HepG2 (cell line): Measurements from ENCODE around the gene NOTUM. TPM values are rescaled to one million over a fixed set of nuclear protein-coding genes. Genes with fewer than 3 reads are reported as not detected.
A peak's percentile ranks its signal among the peaks of the same experiment; 100 is the strongest.

Experiments
- FLYWCH1 ChIP-seq: sonication (generic); formaldehyde crosslinking; IDR thresholded peaks from 2 replicates; pipeline ENCODE4 v1.8.1; 2023; ENCODE audit warnings: mild to moderate bottlenecking, missing genetic modification reagents
- FOXK2 ChIP-seq: fragments of 450-650 bp; IDR thresholded peaks from 2 replicates; pipeline ENCODE4 v1.6.1; 2016
- KLF11 ChIP-seq: IDR thresholded peaks from 2 replicates; pipeline ENCODE4 v1.6.1; 2016; ENCODE audit warnings: missing compliant biosample characterization
- MEIS1 ChIP-seq: sonication (generic); formaldehyde crosslinking; IDR thresholded peaks from 2 replicates; pipeline ENCODE4 v1.9.0; 2021; ENCODE audit warnings: mild to moderate bottlenecking, missing genetic modification reagents, moderate library complexity, borderline replicate concordance
- MLLT10 ChIP-seq: sonication (generic); formaldehyde crosslinking; IDR thresholded peaks from 2 replicates; pipeline ENCODE4 v1.4.0; 2020; ENCODE audit warnings: missing genetic modification reagents
- RAD51 ChIP-seq: fragments of 450-650 bp; IDR thresholded peaks from 2 replicates; pipeline ENCODE4 v1.6.1; 2016; ENCODE audit warnings: borderline replicate concordance
- SMAD1 ChIP-seq: sonication (generic); formaldehyde crosslinking; IDR thresholded peaks from 2 replicates; pipeline ENCODE4 v1.4.0; 2020; ENCODE audit warnings: missing genetic modification reagents, low read depth, mild to moderate bottlenecking, borderline replicate concordance
- SMARCC2 ChIP-seq: fragments of 450-650 bp; IDR thresholded peaks from 2 replicates; pipeline ENCODE4 v1.6.1; 2017; ENCODE audit warnings: antibody characterized with exemption, mild to moderate bottlenecking
- SOX13 ChIP-seq, 3 experiments: fragments of 450-650 bp in 1 of 3; sonication (generic) in 1 of 3; formaldehyde crosslinking in 1 of 3; IDR thresholded peaks in 2 of 3; conservative IDR thresholded peaks in 1 of 3; 2 replicates each; pipeline versions ENCODE4 v1.5.0 to v1.6.1; 2016 to 2020; ENCODE audit warnings: antibody characterized with exemption in 1 of 3, mild to moderate bottlenecking in 1 of 3, missing compliant biosample characterization in 1 of 3, missing genetic modification reagents in 1 of 3, moderate library complexity in 1 of 3
- TCF7 ChIP-seq: sonication (generic); IDR thresholded peaks from 2 replicates; pipeline ENCODE4 v1.6.1; 2016; ENCODE audit warnings: antibody characterized with exemption, low read depth
- ZKSCAN1 ChIP-seq: fragments of 150-350 bp; IDR thresholded peaks from 2 replicates; pipeline ENCODE4 v1.6.1; 2014; ENCODE audit warnings: low read length
- ZNF142 ChIP-seq: sonication (generic); formaldehyde crosslinking; IDR thresholded peaks from 2 replicates; pipeline ENCODE4 v1.4.0; 2020; ENCODE audit warnings: missing genetic modification reagents
- ZNF20 ChIP-seq: sonication (generic); formaldehyde crosslinking; IDR thresholded peaks from 2 replicates; pipeline ENCODE4 v1.4.0; 2020; ENCODE audit warnings: mild to moderate bottlenecking, moderate library complexity, missing genetic modification reagents
- ZNF225 ChIP-seq: sonication (generic); formaldehyde crosslinking; IDR thresholded peaks from 2 replicates; pipeline ENCODE4 v1.4.0; 2020; ENCODE audit warnings: mild to moderate bottlenecking, missing genetic modification reagents
- polyA plus RNA-seq, 8 experiments: library from polyadenylated mRNA; depleted of rRNA in 3 of 8; stranded (reverse) in 7 of 8; unstranded in 1 of 8; fragments of >200 nt; fragmentation: Illumina TruSeq in 4 of 8; extraction: Trizol in 4 of 8; gene quantifications; 2 replicates each; pipeline versions ENCODE4 v1.2.1 to v1.2.3, GENCODE V29; 2011 to 2016; ENCODE audit warnings: low read depth in 4 of 8, missing spikeins in 1 of 8, mixed read lengths in 1 of 8; ENCODE audit not compliant: insufficient read depth in 1 of 8
- total RNA-seq, 5 experiments: library from RNA; depleted of rRNA; stranded (reverse); fragments of >200 nt; fragmentation: Illumina TruSeq; extraction: Trizol; gene quantifications; 2 replicates each; pipeline ENCODE4 v1.2.3, GENCODE V29; 2016; ENCODE audit warnings: low read depth in 1 of 5
- TF ChIP-seq, protein P1 (sequence below): sonication (generic); formaldehyde crosslinking; IDR thresholded peaks from 2 replicates; pipeline ENCODE4 v1.8.1; 2023; ENCODE audit warnings: mild to moderate bottlenecking, missing genetic modification reagents
- TF ChIP-seq, protein P2 (sequence below): sonication (generic); formaldehyde crosslinking; IDR thresholded peaks from 2 replicates; pipeline ENCODE4 v1.4.0; 2020; ENCODE audit warnings: missing genetic modification reagents, borderline replicate concordance
- TF ChIP-seq, protein P3 (sequence below): IDR thresholded peaks from 2 replicates; pipeline ENCODE4 v1.6.1; 2016; ENCODE audit warnings: low read depth

The NOTUM gene
- total and polyA plus RNA-seq, 2 of the 13 experiments (the other 11 are each of a cell fraction or from before 2014, with no cell fraction given), result 150 to 160 TPM

- TF ChIP-seq SOX13 (IDR thresholded peaks at IDR 0.05) (no peak), SOX13 (CRISPR knock-in tag; conservative IDR thresholded peaks at IDR 0.05 in 1 of 2, IDR thresholded peaks at IDR 0.05 in 1 of 2) (no peak; a peak in 1 of 4 replicates), MEIS1 (CRISPR knock-in tag) (no peak), ZNF20 (CRISPR knock-in tag) (no peak), ZKSCAN1 (no peak; the same call in 1 of the 2 replicates), ZNF142 (peak; percentile 52; the same call in 1 of the 2 replicates), SMARCC2 (no peak), KLF11 (CRISPR knock-in tag) (peak; percentile 38), MLLT10 (CRISPR knock-in tag) (no peak; the same call in 1 of the 2 replicates), FOXK2 (no peak), SMAD1 (CRISPR knock-in tag) (peak; percentile 86; the same call in 1 of the 2 replicates), FLYWCH1 (CRISPR knock-in tag) (no peak), ZNF225 (CRISPR knock-in tag) (peak; percentile 86; the same call in 1 of the 2 replicates), RAD51 (no peak), TCF7 (no peak)
- TF ChIP-seq, protein P1, sequence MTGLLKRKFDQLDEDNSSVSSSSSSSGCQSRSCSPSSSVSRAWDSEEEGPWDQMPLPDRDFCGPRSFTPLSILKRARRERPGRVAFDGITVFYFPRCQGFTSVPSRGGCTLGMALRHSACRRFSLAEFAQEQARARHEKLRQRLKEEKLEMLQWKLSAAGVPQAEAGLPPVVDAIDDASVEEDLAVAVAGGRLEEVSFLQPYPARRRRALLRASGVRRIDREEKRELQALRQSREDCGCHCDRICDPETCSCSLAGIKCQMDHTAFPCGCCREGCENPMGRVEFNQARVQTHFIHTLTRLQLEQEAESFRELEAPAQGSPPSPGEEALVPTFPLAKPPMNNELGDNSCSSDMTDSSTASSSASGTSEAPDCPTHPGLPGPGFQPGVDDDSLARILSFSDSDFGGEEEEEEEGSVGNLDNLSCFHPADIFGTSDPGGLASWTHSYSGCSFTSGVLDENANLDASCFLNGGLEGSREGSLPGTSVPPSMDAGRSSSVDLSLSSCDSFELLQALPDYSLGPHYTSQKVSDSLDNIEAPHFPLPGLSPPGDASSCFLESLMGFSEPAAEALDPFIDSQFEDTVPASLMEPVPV (CRISPR knock-in tag), result no peak
- TF ChIP-seq, protein P2, sequence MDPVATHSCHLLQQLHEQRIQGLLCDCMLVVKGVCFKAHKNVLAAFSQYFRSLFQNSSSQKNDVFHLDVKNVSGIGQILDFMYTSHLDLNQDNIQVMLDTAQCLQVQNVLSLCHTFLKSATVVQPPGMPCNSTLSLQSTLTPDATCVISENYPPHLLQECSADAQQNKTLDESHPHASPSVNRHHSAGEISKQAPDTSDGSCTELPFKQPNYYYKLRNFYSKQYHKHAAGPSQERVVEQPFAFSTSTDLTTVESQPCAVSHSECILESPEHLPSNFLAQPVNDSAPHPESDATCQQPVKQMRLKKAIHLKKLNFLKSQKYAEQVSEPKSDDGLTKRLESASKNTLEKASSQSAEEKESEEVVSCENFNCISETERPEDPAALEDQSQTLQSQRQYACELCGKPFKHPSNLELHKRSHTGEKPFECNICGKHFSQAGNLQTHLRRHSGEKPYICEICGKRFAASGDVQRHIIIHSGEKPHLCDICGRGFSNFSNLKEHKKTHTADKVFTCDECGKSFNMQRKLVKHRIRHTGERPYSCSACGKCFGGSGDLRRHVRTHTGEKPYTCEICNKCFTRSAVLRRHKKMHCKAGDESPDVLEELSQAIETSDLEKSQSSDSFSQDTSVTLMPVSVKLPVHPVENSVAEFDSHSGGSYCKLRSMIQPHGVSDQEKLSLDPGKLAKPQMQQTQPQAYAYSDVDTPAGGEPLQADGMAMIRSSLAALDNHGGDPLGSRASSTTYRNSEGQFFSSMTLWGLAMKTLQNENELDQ, result no peak
- TF ChIP-seq, protein P3, sequence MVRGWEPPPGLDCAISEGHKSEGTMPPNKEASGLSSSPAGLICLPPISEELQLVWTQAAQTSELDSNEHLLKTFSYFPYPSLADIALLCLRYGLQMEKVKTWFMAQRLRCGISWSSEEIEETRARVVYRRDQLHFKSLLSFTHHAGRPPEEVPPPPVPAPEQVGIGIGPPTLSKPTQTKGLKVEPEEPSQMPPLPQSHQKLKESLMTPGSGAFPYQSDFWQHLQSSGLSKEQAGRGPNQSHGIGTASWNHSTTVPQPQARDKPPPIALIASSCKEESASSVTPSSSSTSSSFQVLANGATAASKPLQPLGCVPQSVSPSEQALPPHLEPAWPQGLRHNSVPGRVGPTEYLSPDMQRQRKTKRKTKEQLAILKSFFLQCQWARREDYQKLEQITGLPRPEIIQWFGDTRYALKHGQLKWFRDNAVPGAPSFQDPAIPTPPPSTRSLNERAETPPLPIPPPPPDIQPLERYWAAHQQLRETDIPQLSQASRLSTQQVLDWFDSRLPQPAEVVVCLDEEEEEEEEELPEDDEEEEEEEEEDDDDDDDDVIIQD, result no peak
Observed at GRCh38 chr17:81995463-81996231, 34.7 kb upstream of the NOTUM start (continued).
